OCI-M2 (cell line): ENCODE data around the gene SUCO.

ENCODE experiments used
- DNase-seq: peaks from one replicate; lab custom pipeline; 2025; ENCODE audit not compliant: unreplicated experiment; lab: John Stamatoyannopoulos, UW

The SUCO gene

DNA sequence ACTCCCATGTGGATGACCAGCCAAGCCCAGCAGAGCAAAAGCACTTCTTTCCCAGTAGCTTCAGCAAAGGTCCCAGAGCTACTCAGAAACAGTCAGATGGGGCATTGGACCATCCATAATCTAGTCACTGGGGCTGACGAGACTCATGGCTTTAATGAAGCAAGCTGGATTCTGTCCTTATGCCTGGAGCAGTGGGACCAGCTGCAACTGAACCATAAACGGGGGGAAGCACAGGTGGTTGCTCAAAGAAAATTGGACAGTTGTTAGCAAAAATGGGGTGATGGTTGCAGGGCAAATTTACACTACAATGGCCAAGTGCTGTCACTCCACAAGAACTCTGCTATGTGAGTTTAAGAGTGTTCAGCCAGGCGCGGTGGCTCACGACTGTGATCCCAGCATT, 108.5 kb downstream of the SUCO start:
- no peak for DNase-seq

DNA sequence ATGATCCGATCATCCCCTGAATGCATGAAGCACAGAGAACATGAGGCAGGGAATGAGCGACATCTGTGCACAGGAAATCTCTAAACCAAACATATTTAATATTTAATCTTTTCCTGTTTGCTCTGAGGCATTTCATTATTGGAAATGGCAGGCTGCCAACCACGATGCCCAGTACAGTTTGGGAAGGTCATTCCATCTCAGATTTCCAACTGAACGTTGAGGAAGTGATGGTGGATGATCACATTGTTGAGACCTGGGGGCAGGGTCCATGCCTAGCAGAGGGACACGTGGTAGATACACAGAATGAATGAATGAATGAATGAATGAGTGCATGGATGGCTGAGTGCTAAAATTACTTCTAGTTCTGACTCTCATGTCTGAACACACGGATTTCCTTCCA, 110.0 kb downstream of the SUCO start:
- no peak for DNase-seq

DNA sequence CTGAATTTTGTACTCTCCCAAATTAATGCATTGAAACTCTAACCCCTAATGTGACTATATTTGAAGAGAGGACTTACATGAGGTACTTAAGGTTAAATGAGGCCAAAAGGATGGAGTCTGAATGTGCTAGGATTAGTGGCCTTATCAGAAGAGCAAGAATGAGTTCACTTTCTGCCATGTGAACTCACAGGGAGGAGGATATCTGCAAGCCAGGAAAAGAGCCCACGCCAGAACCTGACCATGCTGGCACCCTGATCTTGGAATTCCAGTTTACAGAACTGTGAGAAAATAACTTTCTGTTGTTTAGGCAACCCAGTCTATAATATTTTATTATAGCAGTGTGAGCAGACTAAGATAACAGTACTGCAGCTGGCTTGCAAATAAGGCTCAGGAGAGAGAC, 113.7 kb downstream of the SUCO start:
- DNase-seq, result no peak

DNA sequence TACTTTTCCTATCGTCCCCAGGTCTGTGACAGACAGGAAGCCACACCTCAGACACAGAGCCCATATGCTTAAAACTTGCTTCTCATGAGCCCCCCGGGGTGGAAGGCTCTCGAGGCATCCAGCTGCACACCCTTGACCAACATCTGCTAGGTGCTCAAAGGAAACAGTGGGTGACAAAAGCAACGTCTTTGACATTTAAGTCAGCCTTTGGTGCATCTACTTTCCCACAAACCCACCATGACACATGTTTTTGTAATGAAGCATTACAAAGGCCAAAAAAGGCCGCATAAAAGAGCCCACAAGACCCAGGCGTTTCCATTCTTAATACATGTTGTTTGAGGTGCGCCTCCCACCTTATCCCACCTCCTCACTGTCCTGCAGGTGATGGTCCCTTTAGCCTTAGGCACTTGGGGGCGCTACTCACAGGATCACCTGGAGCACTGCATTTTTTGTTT, 114.2 kb downstream of the SUCO start:
- no peak for DNase-seq

DNA sequence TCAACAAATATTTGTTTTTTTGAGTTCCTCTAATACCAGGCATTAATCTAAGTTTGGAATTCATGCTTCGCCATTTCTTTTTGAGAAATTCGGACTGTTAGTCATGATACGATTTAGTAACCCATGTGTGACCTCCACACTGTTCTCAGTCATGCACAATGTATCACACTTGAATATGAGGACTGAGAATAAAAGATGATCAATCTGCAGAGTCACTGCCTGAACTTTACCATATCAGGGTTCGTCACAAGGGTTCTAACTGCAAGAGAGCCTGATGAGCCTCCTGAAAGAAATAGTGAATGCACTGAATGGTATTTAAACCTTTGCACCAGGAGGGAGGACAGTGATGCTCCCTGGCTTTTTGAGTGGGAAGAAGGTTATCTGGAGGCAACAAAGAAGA, 115.0 kb downstream of the SUCO start:
- DNase-seq, result no peak

DNA sequence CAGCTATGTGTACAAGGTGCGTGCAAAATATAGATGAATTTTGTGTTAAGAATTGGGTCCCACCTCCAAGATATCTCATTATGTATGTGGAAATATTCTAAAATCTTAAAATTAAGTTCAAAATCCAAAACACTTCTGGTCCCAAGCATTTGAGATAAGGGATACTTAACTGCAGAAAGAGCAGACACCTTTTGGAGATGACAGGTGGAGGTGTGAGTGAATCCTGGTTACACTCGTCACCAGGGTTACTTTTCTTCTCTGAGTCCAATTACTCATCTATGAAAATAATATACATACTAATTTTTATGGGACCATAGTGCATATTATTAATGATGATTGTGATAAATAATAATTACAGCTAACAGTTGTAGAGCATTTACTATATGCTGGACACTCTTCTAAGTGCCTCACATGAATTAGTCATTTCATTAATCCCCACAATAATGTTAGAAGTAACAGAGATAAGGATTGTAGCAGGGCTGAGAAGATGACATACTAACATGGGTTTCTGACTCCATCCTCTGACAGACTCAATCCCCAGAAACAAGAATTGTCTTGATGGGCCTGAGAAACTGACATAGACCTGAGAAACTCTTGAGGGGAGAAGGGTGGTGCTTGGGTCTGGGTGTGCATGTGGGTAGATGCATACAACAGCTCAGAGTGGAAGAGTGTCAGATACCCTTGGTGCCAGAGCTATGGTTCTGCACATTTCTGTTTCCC, 117.7 kb downstream of the SUCO start:
- DNase-seq, result no peak

DNA sequence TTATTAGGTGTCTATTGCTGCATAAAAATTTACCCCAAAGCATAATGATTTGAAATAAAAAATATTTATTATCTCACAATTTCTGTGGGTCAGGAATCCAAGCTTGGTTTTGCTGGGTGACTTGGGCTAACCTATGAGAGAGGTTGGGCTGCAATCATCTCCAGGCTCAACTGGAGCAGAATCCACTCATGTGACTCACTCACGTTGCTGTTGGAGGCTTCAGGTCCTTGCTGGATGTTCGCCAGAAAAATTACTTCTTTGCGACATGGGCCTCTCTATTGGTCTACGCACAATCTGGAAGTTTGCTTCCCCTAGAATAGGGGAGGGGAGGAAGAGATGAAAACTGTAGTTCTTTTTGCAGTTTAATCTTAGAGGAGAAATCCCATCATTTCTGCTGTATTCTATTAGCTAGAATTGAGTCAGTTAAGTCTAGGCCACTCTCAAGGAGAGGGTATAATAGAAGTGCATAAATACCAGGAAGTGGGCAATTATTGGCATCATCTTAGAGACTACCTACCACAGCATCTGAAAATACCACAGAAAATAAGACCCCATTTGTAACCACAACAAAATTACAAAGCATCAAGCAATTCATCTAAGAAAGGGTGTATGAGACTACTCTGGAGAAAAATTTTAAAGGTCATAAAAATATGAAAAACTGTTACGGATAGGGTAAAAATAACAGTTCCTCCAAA, 120.2 kb downstream of the SUCO start:
- no peak for DNase-seq

DNA sequence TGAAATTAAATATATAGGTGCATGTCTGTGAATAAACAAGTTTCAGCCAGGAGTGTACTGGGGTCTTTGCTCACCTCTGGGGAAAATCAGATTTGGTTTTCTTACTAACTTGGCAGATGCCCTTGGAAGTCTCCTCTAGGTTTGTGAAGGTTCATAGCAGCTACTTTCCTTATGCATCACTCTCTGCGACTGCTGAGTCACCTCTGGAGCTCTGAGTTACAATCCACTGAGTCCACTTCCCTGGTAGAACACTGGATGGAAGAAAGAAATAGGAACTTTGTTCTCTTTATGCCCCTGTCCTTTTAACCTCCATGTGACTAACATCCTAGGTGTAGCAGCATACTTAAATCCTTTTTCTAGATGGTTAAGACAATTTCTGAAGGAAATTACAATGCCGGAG, 121.6 kb downstream of the SUCO start:
- DNase-seq, result no peak

DNA sequence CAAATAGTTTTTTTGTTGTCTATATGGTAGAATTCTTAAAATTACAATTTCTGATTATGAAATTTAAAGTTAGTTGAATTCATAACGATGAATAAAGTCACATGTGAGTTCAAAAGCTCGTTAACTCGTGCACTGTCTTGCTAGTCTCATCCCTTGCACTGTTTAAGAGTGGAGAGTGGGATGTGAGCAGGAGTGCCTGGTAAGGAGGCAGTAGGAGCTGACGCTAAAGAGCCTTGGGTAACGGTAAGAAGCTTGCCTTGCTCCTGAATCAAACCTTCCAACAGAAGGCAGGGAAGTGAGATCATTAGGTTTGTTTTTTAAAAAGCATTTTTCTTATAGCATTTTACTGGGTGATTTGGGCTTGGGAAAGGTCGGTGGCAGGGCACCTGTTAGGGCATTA, 123.6 kb downstream of the SUCO start:
- no peak for DNase-seq

DNA sequence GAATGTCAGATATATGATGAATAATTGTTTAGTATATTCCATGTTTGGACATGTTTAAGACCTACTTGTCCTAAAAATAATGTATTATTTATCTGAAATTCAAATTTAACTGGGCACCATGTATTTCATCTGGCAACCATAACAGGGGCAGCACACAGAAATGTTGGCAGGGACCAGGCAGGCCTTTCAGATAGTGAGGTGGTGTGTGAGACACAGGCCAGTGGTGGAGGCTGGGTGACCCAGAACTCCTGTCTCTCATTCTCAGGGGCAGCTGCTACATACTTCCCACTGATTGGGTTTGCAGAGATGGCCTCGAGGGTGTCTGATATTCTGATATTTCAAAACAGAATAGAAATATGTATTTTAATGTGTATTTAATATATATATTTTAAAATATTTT, 124.6 kb downstream of the SUCO start:
- no peak for DNase-seq

DNA sequence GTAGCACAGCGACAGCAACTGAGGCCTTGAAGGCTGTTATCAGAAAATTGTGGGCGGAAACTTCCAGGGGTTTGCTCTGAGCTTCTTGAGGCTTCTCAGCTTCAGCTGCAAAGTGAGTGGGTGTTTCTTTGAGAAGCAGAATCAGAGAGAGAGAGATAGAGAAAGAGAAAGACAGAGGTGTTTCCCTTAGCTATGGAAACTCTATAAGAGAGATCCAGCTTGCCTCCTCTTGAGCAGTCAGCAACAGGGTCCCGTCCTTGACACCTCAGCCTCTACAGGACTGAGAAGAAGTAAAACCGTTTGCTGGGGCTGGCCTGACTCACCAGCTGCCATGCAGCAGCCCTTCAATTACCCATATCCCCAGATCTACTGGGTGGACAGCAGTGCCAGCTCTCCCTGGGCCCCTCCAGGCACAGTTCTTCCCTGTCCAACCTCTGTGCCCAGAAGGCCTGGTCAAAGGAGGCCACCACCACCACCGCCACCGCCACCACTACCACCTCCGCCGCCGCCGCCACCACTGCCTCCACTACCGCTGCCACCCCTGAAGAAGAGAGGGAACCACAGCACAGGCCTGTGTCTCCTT, 126.0 kb downstream of the SUCO start, which contains the start of gene FASLG:
Gene FASLG (plus strand): TSS at position 233 of the 583 bp plus-strand sequence. CDS start 99 bp downstream, at position 332.
- DNase-seq, result no peak

DNA sequence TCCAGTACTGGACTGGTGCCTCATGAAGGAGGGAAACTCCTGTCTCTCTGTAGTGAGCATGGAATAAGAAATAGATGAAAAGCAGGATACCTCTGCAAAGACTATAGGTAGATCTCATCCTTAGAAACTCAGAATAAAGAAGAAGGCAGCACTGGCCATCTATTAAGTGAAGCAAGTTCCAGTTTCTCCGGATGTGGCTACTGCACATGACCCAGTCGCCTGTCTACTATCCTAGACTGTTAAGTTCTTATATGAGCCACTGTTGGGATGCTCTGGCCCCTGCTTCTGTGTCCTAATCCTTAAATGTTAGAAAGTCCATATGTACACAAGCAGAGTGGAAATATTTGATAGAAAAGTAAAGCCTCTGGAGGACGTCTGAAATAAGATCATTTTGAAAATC, 128.2 kb downstream of the SUCO start:
- DNase-seq, result no peak
